ENCODE measurements around the gene RASGRP1. TPM values are rescaled to one million over a fixed set of nuclear protein-coding genes. Genes with fewer than 3 reads are reported as not detected.

The RASGRP1 gene
- polyA plus RNA-seq, 1 of the 3 experiments (the other 2 are of a cell fraction): 0.03 TPM

GRCh38 chr15:38533416-38533915 lies 31.1 kb downstream of the RASGRP1 start:
- Histone ChIP-seq H3K27ac (ENCODE audit: low read depth in 2 of 2, low read length in 1 of 2) (no peak overlapping the region), H2AFZ (ENCODE audit: low read depth) (no peak overlapping the region), H4K20me1 (ENCODE audit: insufficient read depth) (no peaks in the 10 kb centered on the region), H3F3A (replicated peaks; ENCODE audit: insufficient read depth) (peaks cover 9% of the 10 kb centered on the region), H3K4me2 (no peak overlapping the region), H3K27me3 (ENCODE audit: insufficient read depth) (no peaks in the 10 kb centered on the region), H3K4me3 (ENCODE audit: low read depth in 2 of 2, low read length in 1 of 2) (no peak overlapping the region), H3K79me2 (ENCODE audit: insufficient read depth) (no peaks in the 10 kb centered on the region), H3K9me3 (no peaks in the 10 kb centered on the region), H3K9ac (no peak overlapping the region), H3K9me2 (no peaks in the 10 kb centered on the region), H3K4me1 (ENCODE audit: control insufficient read depth in 1 of 2, insufficient read depth in 2 of 2, low read depth in 1 of 2, low read length in 1 of 2) (peaks cover 0 to 10% of the 10 kb centered on the region in 2 experiments; a peak in 1 of 4 replicates), H3K36me3 (replicated peaks in 1 of 2; ENCODE audit: control insufficient read depth in 1 of 2, insufficient read depth in 2 of 2, low read length in 1 of 2) (no peaks in the 10 kb centered on the region)
- TF ChIP-seq JUND (IDR thresholded peaks at IDR 0.05) (no peak), GABPA (IDR thresholded peaks at IDR 0.05; ENCODE audit: low read depth) (no peak), TCF12 (IDR thresholded peaks at IDR 0.05) (no peak), POLR2AphosphoS5 (IDR thresholded peaks at IDR 0.05; ENCODE audit: low read depth, low read length) (no peak)
- WGBS (ENCODE audit: low lambda C conversion rate): 62% methylated on average over 6 of the region's 6 CpGs
- POLR2A ChIA-PET: no interaction called here
- CTCF ChIA-PET: interaction anchor here (2.1 to 3.4 kb wide), 2 partner anchors 30 to 166 kb away, joined by 4 to 16 read pairs; partner anchors contain the start of gene RASGRP1
- no peak for DNase-seq

DNA sequence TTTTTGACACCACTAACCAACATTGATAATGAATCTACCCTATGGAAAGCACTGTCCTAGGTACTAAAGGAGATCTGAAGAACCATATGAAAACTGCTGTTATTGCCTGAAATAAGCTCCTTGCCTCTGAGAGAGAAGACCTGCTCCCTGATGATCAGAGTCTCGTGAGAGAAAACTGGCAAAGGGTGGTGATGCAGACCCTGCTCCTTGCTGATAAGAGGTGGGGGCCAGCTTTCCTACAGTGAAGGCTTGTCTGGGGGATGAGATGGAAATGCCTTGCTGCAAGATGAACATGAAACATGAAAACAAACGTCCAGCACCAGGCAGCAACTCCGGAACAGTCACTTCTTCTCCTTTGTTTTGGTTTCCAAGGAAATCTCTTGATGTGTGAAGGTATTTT lies 31.9 kb downstream of the RASGRP1 start:
- Histone ChIP-seq H3K27ac (ENCODE audit: low read depth in 2 of 2, low read length in 1 of 2) (no peak overlapping the region), H3K4me3 (ENCODE audit: low read depth in 2 of 2, low read length in 1 of 2) (no peak overlapping the region), H3K9me3 (no peaks in the 10 kb centered on the region), H3K27me3 (ENCODE audit: insufficient read depth) (no peaks in the 10 kb centered on the region), H3K4me2 (no peak overlapping the region), H3K79me2 (ENCODE audit: insufficient read depth) (no peaks in the 10 kb centered on the region), H3F3A (replicated peaks; ENCODE audit: insufficient read depth) (peaks cover 16% of the 10 kb centered on the region), H3K36me3 (replicated peaks in 1 of 2; ENCODE audit: control insufficient read depth in 1 of 2, insufficient read depth in 2 of 2, low read length in 1 of 2) (no peaks in the 10 kb centered on the region), H3K9me2 (no peaks in the 10 kb centered on the region), H3K9ac (no peak overlapping the region), H2AFZ (ENCODE audit: low read depth) (no peak overlapping the region), H4K20me1 (ENCODE audit: insufficient read depth) (no peaks in the 10 kb centered on the region), H3K4me1 (ENCODE audit: control insufficient read depth in 1 of 2, insufficient read depth in 2 of 2, low read depth in 1 of 2, low read length in 1 of 2) (peaks cover 0 to 15% of the 10 kb centered on the region in 2 experiments; a peak in 1 of 4 replicates)
- 57% methylated on average over 3 of the region's 3 CpGs for WGBS (ENCODE audit: low lambda C conversion rate)
- no peak for DNase-seq
- TF ChIP-seq TCF12 (IDR thresholded peaks at IDR 0.05) (no peak), RFX5 (IDR thresholded peaks at IDR 0.05; ENCODE audit: low read length) (no peak), TEAD4 (IDR thresholded peaks at IDR 0.05; ENCODE audit: borderline replicate concordance, insufficient read depth) (no peak), RAD21 (IDR thresholded peaks at IDR 0.05; ENCODE audit: low read length) (no peak), FOSL2 (IDR thresholded peaks at IDR 0.05; ENCODE audit: borderline replicate concordance, low read depth) (no peak), YY1 (IDR thresholded peaks at IDR 0.05; ENCODE audit: low read depth) (no peak), SMC3 (IDR thresholded peaks at IDR 0.05; ENCODE audit: low read depth, low read length) (no peak), NRF1 (IDR thresholded peaks at IDR 0.05; ENCODE audit: low read depth, low read length) (no peak)
- ChIA-PET CTCF (interaction anchor here (2.1 to 3.4 kb wide), 2 partner anchors 31 to 167 kb away, joined by 4 to 16 read pairs; partner anchors contain the start of gene RASGRP1), POLR2A (no interaction called here)

- Histone ChIP-seq H3K79me2 (ENCODE audit: insufficient read depth) (no peaks in the 10 kb centered on the region), H3K4me1 (ENCODE audit: control insufficient read depth in 1 of 2, insufficient read depth in 2 of 2, low read depth in 1 of 2, low read length in 1 of 2) (peaks cover 0 to 15% of the 10 kb centered on the region in 2 experiments; a peak in 1 of 4 replicates), H2AFZ (ENCODE audit: low read depth) (0 out of 2 replicates have a peak overlapping the region, but pooled peaks have one; percentile 23), H3K27ac (ENCODE audit: low read depth in 2 of 2, low read length in 1 of 2) (peak overlapping the region in 1 of 2 experiments; percentile 19; a peak in 1 of 4 replicates), H3F3A (replicated peaks; ENCODE audit: insufficient read depth) (peaks cover 12% of the 10 kb centered on the region), H3K36me3 (replicated peaks in 1 of 2; ENCODE audit: control insufficient read depth in 1 of 2, insufficient read depth in 2 of 2, low read length in 1 of 2) (no peaks in the 10 kb centered on the region), H3K4me2 (peak overlapping the region; percentile 29; the same call in 1 of the 2 replicates), H4K20me1 (ENCODE audit: insufficient read depth) (no peaks in the 10 kb centered on the region), H3K9me3 (no peaks in the 10 kb centered on the region), H3K9me2 (no peaks in the 10 kb centered on the region), H3K4me3 (ENCODE audit: low read depth in 2 of 2, low read length in 1 of 2) (no peak overlapping the region), H3K9ac (no peak overlapping the region), H3K27me3 (ENCODE audit: insufficient read depth) (no peaks in the 10 kb centered on the region)
- TF ChIP-seq JUND (IDR thresholded peaks at IDR 0.05): peak; percentile 70; the same call in 1 of the 2 replicates
- TF ChIP-seq FOSL2 (IDR thresholded peaks at IDR 0.05; ENCODE audit: borderline replicate concordance, low read depth): peak; percentile 73; the same call in 1 of the 2 replicates
- TF ChIP-seq ZBTB33 (IDR thresholded peaks at IDR 0.05; ENCODE audit: borderline replicate concordance, low read depth): no peak
- TF ChIP-seq USF1 (IDR thresholded peaks at IDR 0.05; ENCODE audit: borderline replicate concordance, low read depth): peak; percentile 47; the same call in 1 of the 2 replicates
- no peak for TF ChIP-seq FOXM1 (IDR thresholded peaks at IDR 0.05; ENCODE audit: low read depth)
- ChIA-PET CTCF (interaction anchor here (1.0 to 3.4 kb wide), 3 partner anchors 10 to 168 kb away, joined by 3 to 16 read pairs (median 4); partner anchors contain the start of gene RASGRP1), POLR2A (no interaction called here)
- DNase-seq: no peak
- 16% methylated on average over 4 of the region's 4 CpGs for WGBS (ENCODE audit: low lambda C conversion rate)
Measured at GRCh38 chr15:38531509-38531908, 33.1 kb downstream of the RASGRP1 start.

All from SK-N-SH (cell line).